NCI-H1417 treated with DMSO at 0.1 percent for 48 hours (cell line): ENCODE data around the gene PNLDC1.

Experiments used
- DNase-seq: peaks from one replicate; lab custom pipeline; 2025; lab: John Stamatoyannopoulos, UW

The PNLDC1 gene

GRCh38 chr6:159800141-159800865, at the start of gene PNLDC1:
PNLDC1 (plus strand) TSS chr6:159800276; CDS start chr6:159800308, 32 bp downstream.
- no peak for DNase-seq

- no peak for DNase-seq
These were observed 48.6 kb upstream of the PNLDC1 start for GRCh38 chr6:159751448-159751847.

GRCh38 chr6:159753081-159753872, 46.8 kb upstream of the PNLDC1 start:
- no peak for DNase-seq

- no peak for DNase-seq
These were observed 45.7 kb upstream of the PNLDC1 start for GRCh38 chr6:159754401-159754800.

- DNase-seq: no peak
These were observed 44.8 kb upstream of the PNLDC1 start for GRCh38 chr6:159754959-159755914.

GRCh38 chr6:159756508-159756907, 43.6 kb upstream of the PNLDC1 start:
- no peak for DNase-seq

- DNase-seq: no peak
These were observed 41.8 kb upstream of the PNLDC1 start for GRCh38 chr6:159758031-159759001.

- no peak for DNase-seq
These were observed 40.4 kb upstream of the PNLDC1 start for GRCh38 chr6:159759645-159760044.

- no peak for DNase-seq
These were observed 39.4 kb upstream of the PNLDC1 start for GRCh38 chr6:159760602-159761057.

GRCh38 chr6:159761129-159761872, 38.8 kb upstream of the PNLDC1 start:
- no peak for DNase-seq

GRCh38 chr6:159761873-159762680, 38.0 kb upstream of the PNLDC1 start, which contains the start of gene ACAT2:
ACAT2 (plus strand) TSS chr6:159762045; CDS start chr6:159762088, 43 bp downstream.
- DNase-seq: peak; percentile 86

GRCh38 chr6:159762681-159763293, 37.3 kb upstream of the PNLDC1 start:
- no peak for DNase-seq

GRCh38 chr6:159766906-159767305, 33.2 kb upstream of the PNLDC1 start:
- no peak for DNase-seq

- no peak for DNase-seq
These were observed 30.6 kb upstream of the PNLDC1 start for GRCh38 chr6:159769470-159769869.

GRCh38 chr6:159772196-159772595, 27.9 kb upstream of the PNLDC1 start:
- no peak for DNase-seq

GRCh38 chr6:159777240-159777904, 22.7 kb upstream of the PNLDC1 start:
- DNase-seq: no peak

- DNase-seq: no peak
These were observed 21.9 kb upstream of the PNLDC1 start for GRCh38 chr6:159778131-159778530.

GRCh38 chr6:159778542-159779103, 21.5 kb upstream of the PNLDC1 start:
- no peak for DNase-seq
